Endothelial cell of umbilical vein (primary cell): Measurements from ENCODE around the gene ZNF385B. TPM values are rescaled to one million over a fixed set of nuclear protein-coding genes. Genes with fewer than 3 reads are reported as not detected.

ENCODE experiments used
- BruUV-seq: library from RNA; stranded (reverse); fragments of 400-500 nt; replicated peaks from 2 replicates; lab custom pipeline; 2021; lab: Mats Ljungman, UMichigan
- CTCF ChIA-PET: fragments of 300-600, 350-600 bp; sonication (Branson Sonifier 250); formaldehyde crosslinking; loops from one replicate; lab custom pipeline; 2021; ENCODE audit warnings: antibody characterized with exemption, inconsistent platforms; lab: Charles Lee
- POLR2A ChIA-PET: fragments of 300-600, 350-600 bp; sonication (Branson Sonifier 250); formaldehyde crosslinking; loops from one replicate; lab custom pipeline; 2021; ENCODE audit warnings: antibody characterized with exemption, inconsistent platforms; lab: Charles Lee
- DNase-seq: peaks from one replicate; pipeline ENCODE4 v3.0.0-alpha.2; 2011; ENCODE audit warnings: low read depth, low spot score
- FAIRE-seq: peaks from 2 replicates; lab custom pipeline; 2011; peaks lifted over from hg19 to GRCh38; lab: Jason Lieb, UNC
- H2AFZ ChIP-seq: 2 replicates; pipeline ENCODE4 v1.6.0; 2012; ENCODE audit warnings: low read depth, low read length, control low read depth, inconsistent platforms
- H3K27ac ChIP-seq: 2 replicates; pipeline ENCODE4 v1.5.1; 2011; ENCODE audit warnings: low read depth, mild to moderate bottlenecking, control low read depth, low read length, moderate library complexity; ENCODE audit not compliant: insufficient read depth
- H3K27me3 ChIP-seq, 2 experiments: 2 replicates each; pipeline versions ENCODE4 v1.6.0 to v1.6.1; 2011; ENCODE audit warnings: low read length in 2 of 2, mixed read lengths in 1 of 2; ENCODE audit not compliant: control insufficient read depth in 2 of 2, insufficient read depth in 2 of 2
- H3K36me3 ChIP-seq, 2 experiments: 2 replicates in 1 of 2; 3 replicates in 1 of 2; pipeline ENCODE4 v1.5.1; 2011; ENCODE audit warnings: low read length in 2 of 2, mild to moderate bottlenecking in 1 of 2, moderate library complexity in 1 of 2; ENCODE audit not compliant: control insufficient read depth in 2 of 2, insufficient read depth in 2 of 2; ENCODE audit errors: extremely low read depth in 1 of 2
- H3K4me1 ChIP-seq: 3 replicates; pipeline ENCODE4 v1.5.1; 2011; ENCODE audit warnings: mild to moderate bottlenecking, low read length; ENCODE audit not compliant: control insufficient read depth, insufficient read depth; ENCODE audit errors: extremely low read depth
- H3K4me2 ChIP-seq: 2 replicates; pipeline ENCODE4 v1.6.1; 2011; ENCODE audit warnings: low read length, control low read depth, mixed read lengths; ENCODE audit not compliant: insufficient read depth
- H3K4me3 ChIP-seq, 3 experiments: fragments of 200-600 bp in 1 of 3; sonication (generic), shearing (Covaris generic) in 1 of 3; replicated peaks in 1 of 3; 2 replicates each; pipeline ENCODE4 v1.5.1; 2011 to 2016; ENCODE audit warnings: control low read depth in 3 of 3, low read length in 3 of 3, mild to moderate bottlenecking in 2 of 3, inconsistent platforms in 1 of 3, low read depth in 1 of 3, moderate library complexity in 1 of 3; ENCODE audit not compliant: insufficient read depth in 1 of 3
- H3K79me2 ChIP-seq: 2 replicates; pipeline ENCODE4 v1.6.0; 2012; ENCODE audit warnings: low read length, inconsistent platforms; ENCODE audit not compliant: control insufficient read depth, insufficient read depth
- H3K9ac ChIP-seq: replicated peaks from 2 replicates; pipeline ENCODE3; 2011; ENCODE audit warnings: low read length, control low read depth; ENCODE audit not compliant: insufficient read depth; ENCODE audit errors: extremely low read depth
- H3K9me1 ChIP-seq: replicated peaks from 3 replicates; pipeline ENCODE4 v1.6.0; 2011; ENCODE audit warnings: mild to moderate bottlenecking, low read length; ENCODE audit not compliant: control insufficient read depth, insufficient read depth; ENCODE audit errors: extremely low read depth
- H3K9me3 ChIP-seq: replicated peaks from 2 replicates; pipeline ENCODE4 v1.5.1; 2012; ENCODE audit warnings: low read length, inconsistent platforms; ENCODE audit not compliant: control insufficient read depth, insufficient read depth
- H4K20me1 ChIP-seq: replicated peaks from 2 replicates; pipeline ENCODE3; 2011; ENCODE audit warnings: mild to moderate bottlenecking, low read length; ENCODE audit not compliant: control insufficient read depth, insufficient read depth; ENCODE audit errors: extremely low read depth
- EZH2 ChIP-seq: IDR thresholded peaks from 2 replicates; pipeline ENCODE4 v1.6.1; 2012; ENCODE audit warnings: borderline replicate concordance, low read depth, mild to moderate bottlenecking, moderate library complexity, low read length, inconsistent platforms; ENCODE audit not compliant: severe bottlenecking
- FOS ChIP-seq: IDR thresholded peaks from 2 replicates; pipeline ENCODE4 v1.6.1; 2011; ENCODE audit warnings: mild to moderate bottlenecking, low read length, moderate library complexity, borderline replicate concordance; ENCODE audit not compliant: insufficient read depth
- GATA2 ChIP-seq: IDR thresholded peaks from 2 replicates; pipeline ENCODE4 v1.7.0; 2011; ENCODE audit warnings: low read depth, mild to moderate bottlenecking, moderate library complexity, mixed read lengths, low read length; ENCODE audit not compliant: insufficient read length, insufficient read depth
- JUN ChIP-seq: IDR thresholded peaks from 2 replicates; pipeline ENCODE4 v1.6.1; 2011; ENCODE audit warnings: borderline replicate concordance, low read depth; ENCODE audit not compliant: insufficient read length, insufficient read depth
- MYC ChIP-seq: IDR thresholded peaks from one replicate; pipeline ENCODE4 v1.6.1; 2011; ENCODE audit warnings: mild to moderate bottlenecking, low read depth, low read length
- POLR2A ChIP-seq: IDR thresholded peaks from 2 replicates; pipeline ENCODE4 v1.6.1; 2012; ENCODE audit warnings: low read depth, mild to moderate bottlenecking, control low read depth, low read length
- POLR2AphosphoS5 ChIP-seq: IDR thresholded peaks from 2 replicates; pipeline ENCODE4 v1.6.1; 2012; ENCODE audit warnings: low read depth, mild to moderate bottlenecking, control low read depth, low read length, moderate library complexity; ENCODE audit not compliant: insufficient read depth
- dilution Hi-C: fragments of 300-500 bp; cut with MboI; formaldehyde crosslinking; loops from one replicate; pipeline ENCODE4 v1.15.0; 2019; ENCODE audit warnings: low sequenced_read_pairs; ENCODE audit not compliant: extremely low pct_ligation_motif_present
- intact Hi-C: fragments of 100-400 bp; cut with micrococcal nuclease; formaldehyde crosslinking; loops from one replicate; pipeline ENCODE4 v1.10.0; 2022
- polyA plus RNA-seq, 4 experiments: library from polyadenylated mRNA; depleted of rRNA in 3 of 4; stranded (reverse) in 3 of 4; unstranded in 1 of 4; fragments of >200 nt; gene quantifications; 2 replicates each; pipeline versions ENCODE4 v1.2.1 to v1.2.3, GENCODE V29; 2011 to 2012; ENCODE audit warnings: missing spikeins in 1 of 4
- total RNA-seq: library from RNA; stranded (reverse); gene quantifications from 2 replicates; pipeline ENCODE4 v1.2.3, GENCODE V29; 2021
- TF ChIP-seq, protein P1 (sequence below): IDR thresholded peaks from 2 replicates; pipeline ENCODE4 v1.6.1; 2011; ENCODE audit not compliant: insufficient read depth, insufficient read length
- TF ChIP-seq, protein P2 (sequence below), 2 donors: IDR thresholded peaks; 1 replicate in 1 of 2; 2 replicates in 1 of 2; pipeline ENCODE4 v1.5.1; 2011; ENCODE audit warnings: low read length in 2 of 2, mild to moderate bottlenecking in 2 of 2, moderate library complexity in 2 of 2, control low read depth in 1 of 2, inconsistent platforms in 1 of 2, low read depth in 1 of 2; ENCODE audit not compliant: insufficient read depth in 1 of 2; ENCODE audit errors: extremely low read depth in 1 of 2

The ZNF385B gene
- total and polyA plus RNA-seq, 2 donors (not counting 3 experiments of a cell fraction or from before 2014, with no cell fraction given): not detected

DNA sequence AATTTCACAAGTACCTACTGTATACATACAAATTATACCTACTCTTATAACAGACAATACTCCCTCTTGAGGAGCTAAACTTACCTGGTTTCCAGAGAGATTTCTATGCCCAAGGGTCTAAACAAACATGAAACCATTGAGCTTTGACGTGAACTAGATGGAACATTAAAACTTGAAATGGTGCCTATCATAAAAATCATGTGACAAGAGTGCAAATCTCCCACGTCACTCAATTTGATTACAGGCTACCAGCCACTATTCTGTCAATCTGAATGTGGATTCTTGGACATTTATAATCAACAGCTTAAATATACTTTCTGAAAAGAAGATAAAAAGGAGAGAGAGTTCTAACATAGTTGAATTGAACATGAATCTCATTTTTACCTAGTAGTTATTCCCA is 299.7 kb downstream of the ZNF385B start:
- no peak overlapping the region for H3K4me3 ChIP-seq
- ChIA-PET CTCF (interaction anchor here (1.5 kb wide), 1 partner anchor 151 kb away, joined by 5 read pairs; no protein-coding TSS in a partner anchor), POLR2A (no interaction called here)
- no peak overlapping the region for H3K4me2 ChIP-seq
- no peaks in the 10 kb centered on the region for H3K27me3 ChIP-seq
- H2AFZ ChIP-seq: no peak overlapping the region
- H3K27ac ChIP-seq: no peak overlapping the region
- peaks cover 2% of the 10 kb centered on the region for H3K9me1 ChIP-seq
- DNase-seq: no peak
- H3K36me3 ChIP-seq: no peaks in the 10 kb centered on the region
- no peak for TF ChIP-seq JUN
- no peak for TF ChIP-seq EZH2
- TF ChIP-seq POLR2AphosphoS5: no peak
- TF ChIP-seq, protein P1, sequence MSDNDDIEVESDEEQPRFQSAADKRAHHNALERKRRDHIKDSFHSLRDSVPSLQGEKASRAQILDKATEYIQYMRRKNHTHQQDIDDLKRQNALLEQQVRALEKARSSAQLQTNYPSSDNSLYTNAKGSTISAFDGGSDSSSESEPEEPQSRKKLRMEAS: no peak
- TF ChIP-seq POLR2A: no peak
- TF ChIP-seq GATA2: no peak
- no peak for TF ChIP-seq MYC
- no peak for TF ChIP-seq FOS
- TF ChIP-seq, protein P2, sequence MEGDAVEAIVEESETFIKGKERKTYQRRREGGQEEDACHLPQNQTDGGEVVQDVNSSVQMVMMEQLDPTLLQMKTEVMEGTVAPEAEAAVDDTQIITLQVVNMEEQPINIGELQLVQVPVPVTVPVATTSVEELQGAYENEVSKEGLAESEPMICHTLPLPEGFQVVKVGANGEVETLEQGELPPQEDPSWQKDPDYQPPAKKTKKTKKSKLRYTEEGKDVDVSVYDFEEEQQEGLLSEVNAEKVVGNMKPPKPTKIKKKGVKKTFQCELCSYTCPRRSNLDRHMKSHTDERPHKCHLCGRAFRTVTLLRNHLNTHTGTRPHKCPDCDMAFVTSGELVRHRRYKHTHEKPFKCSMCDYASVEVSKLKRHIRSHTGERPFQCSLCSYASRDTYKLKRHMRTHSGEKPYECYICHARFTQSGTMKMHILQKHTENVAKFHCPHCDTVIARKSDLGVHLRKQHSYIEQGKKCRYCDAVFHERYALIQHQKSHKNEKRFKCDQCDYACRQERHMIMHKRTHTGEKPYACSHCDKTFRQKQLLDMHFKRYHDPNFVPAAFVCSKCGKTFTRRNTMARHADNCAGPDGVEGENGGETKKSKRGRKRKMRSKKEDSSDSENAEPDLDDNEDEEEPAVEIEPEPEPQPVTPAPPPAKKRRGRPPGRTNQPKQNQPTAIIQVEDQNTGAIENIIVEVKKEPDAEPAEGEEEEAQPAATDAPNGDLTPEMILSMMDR (IDR thresholded peaks at IDR 0.05; ENCODE audit: extremely low read depth in 1 of 2, insufficient read depth in 1 of 2, low read depth in 1 of 2, low read length in 2 of 2): no peak
- dilution Hi-C loops: no loop called here
- H3K4me1 ChIP-seq: no peaks in the 10 kb centered on the region
- H3K9ac ChIP-seq: no peak overlapping the region
- no peaks in the 10 kb centered on the region for H3K9me3 ChIP-seq
- H4K20me1 ChIP-seq: no peaks in the 10 kb centered on the region
- no peaks in the 10 kb centered on the region for H3K79me2 ChIP-seq
- BruUV-seq: no TSS peak
- no peak for FAIRE-seq
- intact Hi-C loops: no loop called here
